Activated gamma-delta T cell treated with Interleukin-2 at 50 U/mL for 16 hours (primary cell): ENCODE results near the gene ADORA2B.
A peak's percentile ranks its signal among the peaks of the same experiment; 100 is the strongest.
"Not testable (repeated sequence)": the region's sequence is repeated elsewhere in the genome, so short reads cannot be mapped to it uniquely, and the experiment has no call there.

Experiments
- DNase-seq: peaks from one replicate; pipeline ENCODE4 v3.0.0-alpha.2; 2020

The ADORA2B gene

DNA sequence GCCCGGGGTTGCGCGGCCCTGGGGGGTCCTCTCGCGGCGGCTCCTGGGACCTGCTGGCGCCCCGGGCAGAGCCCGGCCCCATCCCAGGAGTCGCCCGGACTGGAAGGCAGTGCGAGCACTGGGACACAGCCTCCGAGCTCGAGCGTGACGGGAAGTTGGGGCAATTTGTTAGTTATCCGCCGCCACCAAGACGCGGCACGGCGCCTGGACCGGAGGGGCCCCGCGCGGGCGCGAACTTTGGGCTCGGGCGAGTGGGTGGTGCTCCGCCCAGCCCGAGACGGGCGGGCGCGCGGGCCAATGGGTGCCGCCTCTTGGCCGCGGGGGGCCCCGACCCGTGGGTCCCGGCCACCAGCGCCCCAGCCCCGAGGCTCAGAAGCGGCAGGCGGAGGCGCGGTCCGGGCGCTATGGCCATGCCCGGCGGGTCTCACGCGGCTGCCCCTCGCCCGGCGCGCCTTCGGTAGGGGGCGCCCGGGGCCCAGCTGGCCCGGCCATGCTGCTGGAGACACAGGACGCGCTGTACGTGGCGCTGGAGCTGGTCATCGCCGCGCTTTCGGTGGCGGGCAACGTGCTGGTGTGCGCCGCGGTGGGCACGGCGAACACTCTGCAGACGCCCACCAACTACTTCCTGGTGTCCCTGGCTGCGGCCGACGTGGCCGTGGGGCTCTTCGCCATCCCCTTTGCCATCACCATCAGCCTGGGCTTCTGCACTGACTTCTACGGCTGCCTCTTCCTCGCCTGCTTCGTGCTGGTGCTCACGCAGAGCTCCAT lies at the start of gene ADORA2B:
TSS of gene ADORA2B (plus strand) at position 372 of the 768 bp plus-strand sequence. CDS start at position 491, 119 bp downstream.
- peak; percentile 22 for DNase-seq

DNA sequence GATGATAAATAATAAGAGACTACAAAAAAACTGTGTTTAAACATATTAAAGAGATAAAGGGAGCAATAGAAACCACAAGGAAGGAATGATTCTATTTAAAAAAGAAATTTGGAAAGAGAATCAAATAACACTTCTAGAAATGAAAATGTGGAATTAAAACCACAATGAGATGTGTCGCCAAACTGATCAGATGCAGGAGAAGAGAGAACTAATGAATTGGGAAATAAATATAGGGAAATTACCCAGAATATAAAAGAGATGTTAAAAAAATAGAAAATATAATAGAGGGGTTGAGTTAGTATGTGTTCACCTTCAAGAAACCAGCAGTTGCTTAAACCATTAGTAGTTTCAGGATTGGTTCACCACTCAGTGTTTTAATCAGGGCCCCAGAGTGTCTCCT lies 48.7 kb upstream of the ADORA2B start:
- no peak for DNase-seq

DNA sequence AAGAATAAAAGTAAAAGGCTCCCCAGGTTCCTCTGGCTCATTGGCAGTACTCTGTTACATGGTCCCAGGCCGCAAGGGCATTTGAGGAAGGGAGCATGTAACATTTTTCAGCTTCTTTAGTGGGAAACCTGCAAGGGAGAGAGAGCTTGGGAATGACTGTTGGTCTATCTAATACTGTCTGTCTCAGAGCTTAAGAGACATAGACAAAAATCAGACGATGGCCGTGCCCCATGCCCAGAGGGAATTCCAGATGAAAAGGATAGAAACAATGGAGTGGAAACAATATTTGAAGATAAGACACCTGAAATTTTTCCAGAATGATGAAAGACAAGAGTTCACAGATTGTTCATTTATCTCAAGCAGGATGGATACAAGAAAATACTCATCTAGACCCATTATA lies 48.1 kb upstream of the ADORA2B start:
- no peak for DNase-seq

DNA sequence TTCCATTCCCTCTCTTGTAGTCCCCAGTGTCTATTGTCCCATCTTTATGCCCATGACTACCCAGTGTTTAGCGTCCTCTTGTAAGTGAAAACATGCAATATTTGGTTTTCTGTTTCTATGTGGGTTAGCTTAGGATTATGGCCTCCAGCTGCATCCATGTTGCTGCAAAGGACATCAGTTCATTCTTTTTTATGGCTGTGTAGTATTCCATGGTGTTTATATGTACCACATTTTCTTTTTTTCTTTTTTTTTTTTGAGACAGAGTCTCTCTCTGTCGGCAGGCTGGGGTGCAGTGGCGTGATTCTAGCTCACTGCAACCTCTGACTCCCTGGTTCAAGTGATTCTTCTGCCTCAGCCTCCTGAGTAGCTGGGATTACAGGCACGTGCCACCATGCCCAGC lies 45.3 kb upstream of the ADORA2B start:
- not testable (repeated sequence) for DNase-seq

DNA sequence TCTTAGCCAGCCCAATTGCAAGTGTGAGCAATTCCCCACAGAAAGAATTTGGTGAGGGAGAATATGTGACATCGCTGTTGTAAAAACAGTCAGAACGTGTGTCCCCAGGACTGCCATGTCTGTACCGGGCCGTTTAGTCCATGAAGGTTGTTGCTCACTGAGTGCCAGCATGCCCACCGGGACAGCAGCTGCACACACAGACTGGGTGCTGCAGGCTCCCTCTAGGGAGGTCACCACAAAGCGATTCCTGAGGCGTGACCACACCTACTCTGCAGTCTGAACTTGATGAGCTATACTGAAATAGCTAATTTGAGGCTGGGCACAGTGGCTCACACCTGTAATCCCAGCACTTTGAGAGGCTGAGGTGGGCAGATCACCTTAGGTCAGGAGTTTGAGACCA lies 44.1 kb upstream of the ADORA2B start:
- DNase-seq = no peak

DNA sequence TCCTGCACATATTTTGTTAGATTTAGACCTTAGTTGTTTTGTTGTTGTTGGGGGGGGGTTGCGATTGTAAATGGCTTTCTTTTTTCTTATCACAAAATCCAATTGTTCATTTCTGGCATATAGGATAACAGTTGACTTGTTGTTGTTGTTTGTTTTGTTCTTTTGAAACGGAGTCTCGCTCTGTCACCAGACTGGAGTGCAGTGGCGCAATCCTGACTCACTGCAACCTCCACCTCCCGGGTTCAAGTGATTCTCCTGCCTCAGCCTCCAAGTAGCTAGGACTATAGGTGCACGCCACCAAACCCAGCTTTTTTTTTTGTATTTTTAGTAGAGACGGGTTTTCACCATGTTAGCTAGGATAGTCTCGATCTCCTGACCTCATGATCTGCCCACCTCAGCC lies 39.7 kb upstream of the ADORA2B start:
- DNase-seq = not testable (repeated sequence)

DNA sequence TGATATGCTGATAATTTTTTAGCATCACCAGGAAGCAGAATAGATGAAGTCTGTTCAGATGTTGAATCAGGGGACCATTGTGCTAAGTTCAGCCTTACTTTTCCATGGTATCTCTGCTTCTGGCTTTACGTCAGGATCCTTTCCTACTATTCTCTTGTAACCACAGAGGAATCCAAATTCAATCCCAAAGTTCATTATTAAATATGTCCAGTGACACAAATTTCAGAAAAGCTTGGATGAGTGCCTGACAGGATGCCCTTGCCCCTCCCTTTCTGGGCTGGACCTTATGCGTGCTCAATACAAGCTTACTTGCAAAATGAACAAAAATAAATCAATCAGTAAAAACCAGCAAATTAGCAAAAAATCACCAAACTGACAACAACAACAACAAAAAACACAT lies 37.6 kb upstream of the ADORA2B start:
- no peak for DNase-seq

DNA sequence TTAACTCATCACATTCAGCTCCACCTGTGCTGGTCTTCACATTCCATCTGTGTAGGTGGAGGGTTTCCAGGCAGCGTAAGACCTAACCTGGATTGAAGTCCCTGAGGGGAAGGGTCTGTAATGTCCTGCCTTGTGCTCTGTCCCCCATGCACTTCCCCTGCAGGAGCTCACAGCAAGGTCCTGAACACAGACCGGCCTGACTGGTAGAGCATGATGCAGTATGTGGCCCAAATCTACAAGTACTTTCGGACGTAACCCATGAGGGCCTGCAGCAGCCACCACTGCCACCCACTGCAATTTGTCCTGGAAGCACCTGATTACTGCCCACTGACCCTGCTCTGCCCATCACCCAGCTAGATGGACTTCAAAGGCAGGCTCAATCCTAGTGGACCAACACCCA lies 36.6 kb upstream of the ADORA2B start:
- no peak for DNase-seq

DNA sequence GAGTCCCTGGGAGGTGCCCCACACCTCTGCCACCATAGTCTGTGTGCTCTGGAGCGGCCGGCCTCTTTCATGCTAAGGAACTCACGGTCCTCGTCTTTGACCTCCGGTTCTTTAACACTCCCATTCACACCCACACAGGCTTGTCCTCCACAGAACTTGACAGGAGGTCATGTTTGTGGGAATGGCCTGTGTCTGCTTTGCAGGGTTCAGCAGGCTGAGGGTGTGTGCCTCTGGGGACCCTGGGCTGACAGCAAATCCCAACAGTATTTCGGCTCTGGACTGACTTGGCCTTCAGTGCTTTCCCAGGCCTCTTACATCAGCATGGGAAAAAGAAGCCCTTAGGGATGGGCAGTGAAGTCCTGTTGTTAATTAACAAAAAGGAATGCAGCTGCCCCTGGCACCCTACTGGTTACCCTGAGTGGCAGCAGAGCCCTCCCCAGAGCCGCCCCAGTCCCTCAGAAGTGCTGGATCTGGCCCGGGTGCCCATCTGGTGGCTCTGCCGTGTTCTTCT lies 35.4 kb upstream of the ADORA2B start:
- no peak for DNase-seq

DNA sequence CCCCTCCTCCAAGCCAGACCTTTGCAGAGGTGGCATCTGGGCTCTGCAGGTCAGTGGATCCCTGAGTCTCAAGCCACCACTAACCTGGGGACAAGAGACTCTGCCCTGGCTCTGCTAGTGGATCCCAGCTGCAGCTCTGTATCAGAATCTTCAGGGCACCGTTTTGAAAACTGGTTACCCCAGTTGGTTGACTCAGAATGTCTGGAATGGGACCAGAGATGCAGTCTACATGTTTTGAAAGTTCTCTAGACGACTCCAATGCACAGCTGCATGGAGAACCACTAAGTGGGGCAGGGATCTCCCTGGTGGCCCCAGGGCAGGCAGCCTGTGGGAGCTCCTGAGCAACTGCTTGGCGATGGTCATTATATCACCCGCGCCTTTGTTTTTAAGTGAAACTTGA lies 34.1 kb upstream of the ADORA2B start:
- no peak for DNase-seq

DNA sequence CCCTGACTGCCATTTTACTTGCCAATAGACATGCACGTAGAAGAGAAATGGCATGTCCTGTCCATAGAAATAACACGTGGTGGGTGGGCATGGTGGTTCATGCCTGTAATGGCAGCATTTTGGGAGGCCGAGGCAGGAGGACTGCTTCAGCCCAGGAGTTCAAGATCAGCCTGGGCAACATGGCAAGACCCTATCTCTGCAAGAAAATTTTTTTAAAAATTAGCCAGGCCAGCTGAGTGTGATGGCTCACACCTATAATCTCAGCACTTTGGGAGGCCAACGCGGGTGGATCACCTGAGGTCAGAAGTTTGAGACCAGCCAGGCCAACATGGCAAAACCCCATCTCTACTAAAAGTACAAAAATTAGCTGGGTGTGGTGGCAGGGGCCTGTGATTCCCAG lies 33.2 kb upstream of the ADORA2B start:
- not testable (repeated sequence) for DNase-seq

DNA sequence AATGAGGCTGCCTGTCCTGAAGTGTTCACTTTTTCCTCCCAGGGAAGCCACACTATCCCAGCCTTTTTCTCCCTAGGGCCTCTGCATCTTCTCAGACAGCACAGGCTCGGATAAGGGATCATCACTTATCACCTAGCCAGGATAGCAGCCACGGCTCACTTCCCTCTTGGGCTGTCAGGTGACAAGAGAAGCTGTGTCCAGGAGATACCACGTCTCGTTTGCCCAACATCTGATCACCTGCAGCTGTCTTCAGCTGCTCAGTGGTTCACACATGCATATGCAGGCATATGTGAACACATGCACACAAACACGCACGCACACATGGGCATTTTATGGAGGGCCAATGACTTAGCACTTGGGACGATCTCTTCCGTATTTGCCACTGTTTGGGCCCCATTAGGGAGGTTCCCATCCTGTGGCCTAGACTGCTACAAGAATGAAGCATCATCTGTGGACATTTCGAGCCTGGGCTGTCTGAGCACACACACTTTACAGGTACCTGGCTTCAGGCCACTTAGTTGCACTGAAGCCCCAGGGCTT lies 32.4 kb upstream of the ADORA2B start:
- no peak for DNase-seq

DNA sequence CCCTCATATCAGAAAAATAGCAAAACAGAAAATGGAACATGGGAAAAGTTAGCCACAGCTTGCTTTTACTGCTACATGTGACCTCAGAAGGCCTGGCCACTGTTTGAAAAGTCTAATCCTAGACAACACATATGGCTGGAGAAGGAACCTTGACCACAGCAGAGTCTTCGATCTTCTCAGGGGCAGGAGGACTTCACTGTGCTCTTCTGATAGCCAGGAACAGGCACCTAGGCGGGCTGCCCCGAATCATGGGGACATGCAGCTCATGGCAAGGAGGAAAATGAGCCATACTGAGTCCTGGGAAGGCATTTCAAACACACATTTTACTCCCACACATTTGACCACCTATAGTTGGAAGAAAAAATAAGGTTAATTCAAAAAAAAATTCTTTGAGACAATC lies 31.1 kb upstream of the ADORA2B start:
- DNase-seq = no peak

DNA sequence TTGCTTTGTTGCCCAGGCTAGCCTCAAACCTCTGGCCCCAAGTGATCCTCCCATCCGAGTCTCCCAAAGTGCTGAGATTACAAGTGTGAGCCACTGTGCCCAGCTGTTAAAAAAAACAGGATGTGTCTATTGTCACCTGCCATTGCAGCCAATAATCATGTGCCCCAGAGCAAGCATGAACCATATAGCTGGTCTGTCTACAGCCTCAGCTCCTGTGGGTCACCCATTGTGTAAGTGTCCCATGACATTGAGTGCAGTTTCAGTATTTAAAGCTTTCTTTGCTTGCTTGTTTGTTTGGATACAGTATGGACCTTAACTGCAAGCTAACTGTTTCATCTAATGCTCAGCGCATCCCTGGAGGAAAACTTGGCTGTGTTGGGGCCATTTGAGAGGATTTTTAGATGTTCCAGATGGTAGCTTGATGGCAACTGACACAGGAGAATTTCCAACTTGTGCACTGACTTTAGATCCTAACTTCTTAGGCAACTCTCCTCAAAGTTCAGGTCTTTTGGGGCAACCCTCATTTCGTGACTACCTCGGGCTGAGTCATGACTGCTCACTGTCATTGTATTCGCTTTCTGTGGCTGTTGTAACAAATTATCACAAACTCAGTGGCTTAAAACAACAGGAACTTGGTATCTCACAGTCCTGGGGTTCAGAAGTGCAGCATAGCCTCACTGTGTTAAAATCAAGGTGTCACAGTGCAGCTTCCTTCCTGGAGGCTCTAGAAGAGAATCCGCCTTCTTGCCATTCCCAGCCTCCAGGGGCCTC lies 30.3 kb upstream of the ADORA2B start:
- DNase-seq = no peak

DNA sequence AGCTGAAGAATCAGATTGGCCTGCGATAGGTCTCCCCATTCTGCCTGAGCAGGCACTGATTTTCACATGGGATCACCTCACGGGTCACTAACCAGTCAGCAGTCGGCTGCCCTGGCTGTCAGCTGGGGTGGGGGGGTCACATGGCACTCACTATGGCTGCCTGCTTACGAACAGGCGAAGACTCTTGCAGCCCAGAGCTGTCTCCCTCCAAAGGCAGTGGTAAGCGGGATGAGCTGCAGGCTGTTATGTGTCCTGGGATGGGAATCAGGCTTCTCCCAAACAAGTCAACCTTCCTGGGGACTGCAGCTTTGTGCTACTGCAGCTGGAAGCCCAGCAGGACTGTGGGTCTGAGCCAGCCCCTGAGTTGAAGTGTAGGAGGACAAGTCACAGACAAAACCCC lies 29.0 kb upstream of the ADORA2B start:
- no peak for DNase-seq

DNA sequence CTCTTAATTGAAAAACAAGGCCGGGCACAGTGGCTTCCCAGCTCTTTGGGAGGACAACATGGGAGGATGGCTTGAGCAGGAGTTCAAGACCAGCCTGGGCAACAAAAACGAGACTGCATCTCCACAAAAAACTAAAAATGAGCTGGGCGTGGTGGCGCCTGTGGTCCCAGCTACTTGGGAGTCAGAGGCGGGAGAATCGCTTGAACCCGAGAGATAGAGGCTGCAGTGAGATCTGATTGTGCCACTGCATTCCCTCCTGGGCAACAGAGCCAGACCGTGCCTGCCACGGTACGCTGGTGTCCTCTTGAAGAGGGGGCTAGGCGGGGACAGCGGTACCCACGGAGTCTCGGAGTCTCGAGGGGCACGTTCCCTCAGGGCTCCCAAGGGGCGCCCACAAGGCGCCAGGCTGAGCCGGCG lies 27.9 kb upstream of the ADORA2B start:
- no peak for DNase-seq

DNA sequence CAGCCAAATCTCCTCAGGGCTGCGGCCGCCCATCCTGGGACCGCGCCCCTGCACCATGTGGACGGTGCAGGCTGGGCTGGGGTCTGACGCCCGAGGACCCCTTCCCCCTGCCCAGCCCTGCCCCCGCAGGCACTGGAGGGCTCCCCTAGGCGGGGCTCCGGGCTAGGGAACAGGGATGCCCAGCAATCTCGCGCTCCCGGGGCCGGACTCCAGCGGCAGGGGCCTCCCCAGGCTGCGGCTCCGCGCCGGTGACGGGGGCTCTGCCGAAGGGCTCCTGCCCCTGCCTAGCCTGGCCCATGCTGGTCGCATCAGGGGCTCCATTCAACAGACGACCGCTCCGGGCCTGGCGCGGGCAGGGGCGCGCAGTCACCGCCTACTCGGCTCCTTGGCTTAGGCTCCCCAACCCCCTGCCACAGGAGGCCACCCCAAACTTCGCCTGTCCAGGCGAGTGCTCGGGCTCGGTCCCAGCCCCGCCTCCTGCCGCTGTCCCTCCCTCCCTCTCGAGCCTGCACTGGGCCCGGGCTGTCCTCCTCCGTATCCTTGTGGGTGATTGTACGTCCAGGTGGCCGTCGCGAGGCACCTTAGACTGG lies 27.4 kb upstream of the ADORA2B start:
- no peak for DNase-seq

DNA sequence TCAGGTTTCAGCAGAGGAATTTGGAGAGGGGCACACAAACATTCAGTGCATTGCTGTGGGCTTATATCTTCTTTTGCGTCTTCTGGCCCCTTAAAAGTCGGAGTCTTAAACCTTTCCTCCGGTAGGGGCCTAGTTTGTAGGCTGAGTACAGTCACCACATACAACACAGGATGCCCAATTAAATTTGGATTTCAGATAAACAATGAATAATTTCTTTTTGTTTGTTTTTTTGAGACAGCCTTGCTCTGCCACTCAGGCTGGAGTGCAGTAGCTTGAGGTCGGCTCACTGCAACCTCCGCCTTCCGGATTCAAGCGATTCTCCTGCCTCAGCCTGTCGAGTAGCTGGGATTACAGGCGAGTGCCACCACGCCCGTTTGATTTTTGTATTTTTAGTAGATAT lies 26.7 kb upstream of the ADORA2B start:
- no peak for DNase-seq

DNA sequence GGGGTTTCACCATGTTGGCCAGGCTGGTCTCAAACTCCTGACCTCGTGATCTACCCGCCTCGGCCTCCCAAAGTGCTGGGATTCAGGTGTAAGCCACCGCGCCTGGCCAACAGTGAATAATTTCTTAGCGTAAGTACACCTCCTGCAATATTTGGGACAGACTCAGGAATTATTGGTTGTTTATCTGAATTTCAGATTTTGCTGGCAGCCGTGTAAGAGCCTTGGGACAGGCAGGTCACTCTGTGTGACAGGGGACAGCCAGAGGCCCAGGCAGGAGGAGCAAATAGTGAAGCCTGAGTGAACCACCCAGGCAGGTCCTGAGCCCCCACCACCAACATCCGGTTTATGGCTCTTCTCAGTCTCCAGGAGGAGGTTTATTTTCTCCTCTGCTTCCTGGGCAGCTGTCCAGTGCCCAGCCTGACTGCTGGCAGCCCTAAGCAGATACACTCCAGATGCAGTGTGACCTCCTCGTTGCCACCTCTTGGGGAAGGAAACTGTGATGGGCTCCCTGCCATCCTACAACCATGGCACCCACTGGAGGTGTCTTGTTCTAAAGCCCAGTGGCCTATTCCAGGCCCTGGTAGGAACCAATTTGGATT lies 26.2 kb upstream of the ADORA2B start:
- no peak for DNase-seq

DNA sequence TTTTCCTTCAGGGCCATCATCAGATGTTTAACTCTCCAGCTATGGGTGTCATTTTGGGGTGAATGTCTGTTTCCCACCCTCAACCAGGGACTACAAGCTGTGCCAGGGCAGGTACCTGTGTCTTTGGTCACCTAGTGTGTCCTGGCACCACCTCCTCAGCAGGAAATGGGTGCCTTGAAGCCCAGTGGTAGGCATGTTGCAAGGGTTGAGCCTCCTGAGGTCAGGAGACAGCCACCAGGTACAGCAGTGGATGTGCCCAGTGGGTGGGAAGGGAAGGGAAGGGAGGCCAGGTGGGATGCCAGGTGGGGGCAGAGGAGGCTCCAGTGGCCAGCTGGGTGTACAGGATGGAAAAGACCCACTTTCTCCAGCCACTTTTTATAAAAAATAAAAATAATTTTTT lies 25.5 kb upstream of the ADORA2B start:
- no peak for DNase-seq

DNA sequence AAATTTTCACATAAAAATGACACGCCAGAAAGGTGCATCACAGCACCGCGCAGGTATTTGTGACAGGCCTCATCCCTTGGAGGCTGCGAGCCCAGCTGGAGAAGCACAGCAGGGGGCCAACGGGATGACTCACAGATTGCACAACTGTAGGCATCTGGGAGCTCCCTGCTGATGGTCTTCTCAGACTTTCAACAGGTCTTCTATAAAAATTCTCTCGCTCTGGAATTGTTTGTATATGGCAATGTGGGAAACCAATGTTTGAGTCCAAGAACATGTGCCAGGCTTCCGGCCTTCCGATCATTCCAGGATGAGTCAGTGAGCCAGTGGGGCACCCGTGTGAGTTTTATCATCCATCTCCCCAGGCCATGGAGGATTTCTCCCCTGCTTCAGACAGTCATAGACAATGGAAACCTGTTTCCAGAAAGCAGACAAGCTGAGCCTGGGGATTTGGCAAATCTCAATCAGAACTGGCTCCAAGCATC lies 24.1 kb upstream of the ADORA2B start:
- no peak for DNase-seq

DNA sequence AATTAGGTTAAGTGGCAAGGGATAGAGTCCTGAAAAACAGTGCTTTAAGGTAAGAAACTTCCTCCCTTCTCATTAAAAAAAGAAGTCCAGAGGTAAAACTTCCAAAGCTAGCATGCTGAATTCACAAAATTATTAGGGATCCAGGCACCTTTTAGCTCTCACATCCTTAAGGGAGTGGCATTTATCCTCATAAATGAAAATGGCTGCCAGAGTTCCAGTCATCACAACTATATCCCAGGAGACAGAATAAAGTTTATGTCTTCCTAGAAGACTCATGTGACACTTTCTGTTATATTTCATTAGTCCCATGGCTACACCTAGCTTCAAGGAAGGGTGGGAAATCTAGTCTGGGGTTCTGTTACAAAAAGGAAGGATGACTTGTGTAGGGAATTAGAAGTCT lies 23.3 kb upstream of the ADORA2B start:
- DNase-seq = no peak

DNA sequence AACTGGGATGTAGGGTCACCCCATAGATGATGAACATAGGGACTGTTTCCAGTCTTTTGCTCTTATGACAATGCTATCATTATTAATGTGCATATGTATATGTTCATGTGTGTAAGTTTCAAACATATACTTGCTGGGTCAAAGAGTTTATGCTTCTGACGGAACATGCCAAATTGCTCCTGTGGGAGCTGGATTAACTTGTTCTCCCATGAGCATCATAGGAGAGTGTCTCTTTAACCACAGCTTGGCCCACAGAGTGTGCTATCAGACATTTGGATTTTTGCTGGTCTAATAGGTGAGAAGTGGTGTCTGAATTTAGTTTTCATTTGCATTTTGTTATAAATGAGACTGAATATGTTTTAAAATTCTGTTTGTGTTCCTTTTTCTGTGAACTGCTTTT lies 22.3 kb upstream of the ADORA2B start:
- no peak for DNase-seq
